ENCODE measurements around the gene GPR39.

The GPR39 gene

DNA sequence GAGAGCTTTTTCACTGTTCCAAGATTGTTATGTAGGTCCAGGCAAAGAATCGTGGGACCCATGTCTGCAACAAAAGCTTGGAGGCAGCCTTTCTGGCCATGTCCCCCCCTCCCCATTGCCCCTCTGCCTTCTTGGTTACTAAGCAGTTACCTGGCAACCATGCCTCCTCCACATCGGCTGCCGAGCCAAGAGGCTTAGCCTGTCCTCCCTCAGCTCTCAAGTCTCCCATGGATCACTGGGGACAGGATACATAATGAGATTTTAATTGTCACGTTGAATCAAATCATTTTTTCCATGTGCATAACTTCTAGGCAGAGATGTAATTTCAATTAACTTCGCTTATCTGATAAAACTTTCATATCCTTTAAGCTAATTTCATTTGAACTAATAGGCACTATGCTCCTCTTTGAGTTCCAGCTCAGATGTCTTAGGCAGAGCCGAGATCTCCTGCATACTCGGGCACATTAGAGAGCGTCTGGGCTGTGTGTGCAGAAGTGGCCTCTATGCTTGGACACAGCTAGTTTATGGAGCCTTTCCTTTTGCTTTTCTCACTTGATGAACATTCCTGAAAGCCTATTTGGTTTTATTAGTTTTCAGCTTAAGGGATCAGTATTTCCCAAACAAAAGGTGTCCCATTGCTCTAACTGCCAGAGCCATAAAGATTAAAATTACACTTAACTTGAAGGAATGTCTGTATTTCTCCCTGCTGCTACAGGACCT lies 172.7 kb downstream of the GPR39 start:
- H3K4me3 ChIP-seq (ENCODE audit: low read depth, low read length), result no peak overlapping the region
- no peak for DNase-seq (ENCODE audit: low read depth, low spot score)
- TF ChIP-seq, protein P1, sequence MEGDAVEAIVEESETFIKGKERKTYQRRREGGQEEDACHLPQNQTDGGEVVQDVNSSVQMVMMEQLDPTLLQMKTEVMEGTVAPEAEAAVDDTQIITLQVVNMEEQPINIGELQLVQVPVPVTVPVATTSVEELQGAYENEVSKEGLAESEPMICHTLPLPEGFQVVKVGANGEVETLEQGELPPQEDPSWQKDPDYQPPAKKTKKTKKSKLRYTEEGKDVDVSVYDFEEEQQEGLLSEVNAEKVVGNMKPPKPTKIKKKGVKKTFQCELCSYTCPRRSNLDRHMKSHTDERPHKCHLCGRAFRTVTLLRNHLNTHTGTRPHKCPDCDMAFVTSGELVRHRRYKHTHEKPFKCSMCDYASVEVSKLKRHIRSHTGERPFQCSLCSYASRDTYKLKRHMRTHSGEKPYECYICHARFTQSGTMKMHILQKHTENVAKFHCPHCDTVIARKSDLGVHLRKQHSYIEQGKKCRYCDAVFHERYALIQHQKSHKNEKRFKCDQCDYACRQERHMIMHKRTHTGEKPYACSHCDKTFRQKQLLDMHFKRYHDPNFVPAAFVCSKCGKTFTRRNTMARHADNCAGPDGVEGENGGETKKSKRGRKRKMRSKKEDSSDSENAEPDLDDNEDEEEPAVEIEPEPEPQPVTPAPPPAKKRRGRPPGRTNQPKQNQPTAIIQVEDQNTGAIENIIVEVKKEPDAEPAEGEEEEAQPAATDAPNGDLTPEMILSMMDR (IDR thresholded peaks at IDR 0.05; ENCODE audit: insufficient read depth, low read length, missing control alignments), result no peak
- ChIA-PET POLR2A (no interaction called here), CTCF (interaction anchor here (1.0 kb wide), 1 partner anchor 31 kb away, joined by 3 read pairs; no protein-coding TSS in a partner anchor)

DNA sequence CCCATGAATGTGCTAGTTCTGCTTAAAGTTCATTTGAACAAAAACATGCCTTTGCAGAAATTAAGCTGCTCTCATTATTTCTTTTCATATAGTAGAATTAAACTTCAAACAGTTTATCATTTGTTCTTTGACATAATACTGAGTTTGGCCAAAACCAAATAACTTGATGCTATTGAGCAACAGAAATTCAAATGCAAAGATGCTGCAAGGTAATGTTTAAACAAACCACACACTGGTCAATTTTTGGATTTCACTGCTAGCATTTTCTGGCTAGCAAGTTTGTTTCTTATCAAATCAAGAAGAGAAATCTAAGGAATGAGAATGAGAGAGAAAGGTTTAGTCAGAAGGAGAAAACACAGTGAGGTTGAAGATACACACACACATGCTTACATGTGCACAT lies 173.4 kb downstream of the GPR39 start:
- ChIA-PET POLR2A (no interaction called here), CTCF (no interaction called here)
- TF ChIP-seq, protein P1 (IDR thresholded peaks at IDR 0.05; ENCODE audit: insufficient read depth, low read length, missing control alignments), result no peak
- H3K4me3 ChIP-seq (ENCODE audit: low read depth, low read length), result no peak overlapping the region
- no peak for DNase-seq (ENCODE audit: low read depth, low spot score)

DNA sequence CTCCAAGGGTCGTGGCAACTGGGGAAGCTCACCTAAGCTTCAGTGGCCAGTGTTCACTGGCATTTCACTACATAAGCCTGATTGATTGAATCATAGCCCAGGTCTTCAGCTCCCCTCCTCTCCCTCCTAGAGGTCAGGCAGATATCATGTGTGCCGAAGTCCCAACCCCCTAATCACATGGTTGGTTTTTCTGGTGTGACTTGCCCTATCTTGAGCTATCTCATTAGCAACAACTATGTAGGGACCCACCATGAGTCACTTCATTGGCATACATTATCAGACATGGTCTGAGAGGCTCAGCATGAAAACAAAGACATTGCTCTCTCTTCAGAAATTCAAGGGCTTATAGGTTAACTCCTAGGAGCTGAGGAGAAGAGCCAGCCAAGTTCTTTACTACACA lies 176.6 kb downstream of the GPR39 start:
- H3K4me3 ChIP-seq (ENCODE audit: low read depth, low read length), result no peak overlapping the region
- DNase-seq (ENCODE audit: low read depth, low spot score), result peak; percentile 4
- CTCF ChIA-PET, result interaction anchor here (1.1 kb wide), 1 partner anchor 11 kb away, joined by 3 read pairs; no protein-coding TSS in a partner anchor
- POLR2A ChIA-PET, result no interaction called here
- TF ChIP-seq, protein P1 (IDR thresholded peaks at IDR 0.05; ENCODE audit: insufficient read depth, low read length, missing control alignments), result no peak

DNA sequence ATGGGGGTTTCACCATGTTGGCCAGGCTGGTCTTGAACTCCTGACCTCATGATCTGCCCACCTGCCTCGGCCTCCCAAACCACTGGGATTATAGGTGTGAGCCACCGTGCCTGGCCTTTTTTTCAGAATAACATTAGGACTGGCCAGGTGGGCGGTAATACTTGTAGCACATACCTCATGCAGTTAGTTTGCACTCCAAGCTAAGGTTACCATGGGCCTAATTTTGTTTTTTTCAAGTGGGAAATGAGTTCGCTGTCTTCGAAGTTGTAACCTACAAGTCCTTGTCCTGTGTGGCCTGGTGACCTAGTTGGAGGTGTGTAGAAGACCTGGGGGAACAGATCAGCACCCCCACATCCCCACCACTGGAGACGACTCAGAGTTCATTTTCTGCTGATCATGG lies 178.6 kb downstream of the GPR39 start:
- no peak overlapping the region for H3K4me3 ChIP-seq (ENCODE audit: low read depth, low read length)
- TF ChIP-seq, protein P1 (IDR thresholded peaks at IDR 0.05; ENCODE audit: insufficient read depth, low read length, missing control alignments), result no peak
- ChIA-PET CTCF (interaction anchor here (1.2 kb wide), 1 partner anchor 13 kb away, joined by 4 read pairs; no protein-coding TSS in a partner anchor), POLR2A (no interaction called here)
- no peak for DNase-seq (ENCODE audit: low read depth, low spot score)

DNA sequence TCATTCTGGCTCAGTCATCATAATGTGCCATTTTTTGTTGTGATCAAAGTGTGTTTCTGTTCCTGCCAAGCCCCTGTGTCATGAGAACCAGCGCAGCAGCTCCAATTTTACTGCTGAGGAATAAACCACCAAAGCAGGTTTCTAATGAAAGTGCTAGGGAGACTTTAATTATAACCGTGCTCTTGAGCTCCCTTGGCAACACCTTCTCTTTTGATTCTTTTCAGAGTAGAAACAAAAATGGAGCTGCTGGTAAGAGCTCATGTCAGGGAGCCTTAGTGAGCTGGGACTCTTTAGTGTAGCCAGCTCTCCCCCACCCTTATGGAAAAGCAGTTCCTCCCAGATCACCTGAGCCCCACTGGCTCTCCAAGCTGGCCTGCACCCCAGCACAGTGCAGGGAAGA lies 179.1 kb downstream of the GPR39 start:
- DNase-seq (ENCODE audit: low read depth, low spot score), result no peak
- TF ChIP-seq, protein P1 (IDR thresholded peaks at IDR 0.05; ENCODE audit: insufficient read depth, low read length, missing control alignments), result no peak
- POLR2A ChIA-PET, result no interaction called here
- CTCF ChIA-PET, result interaction anchor here (0.7 to 1.2 kb wide), 2 partner anchors 14 to 49 kb away, joined by 3 to 4 read pairs; no protein-coding TSS in a partner anchor
- no peak overlapping the region for H3K4me3 ChIP-seq (ENCODE audit: low read depth, low read length)

DNA sequence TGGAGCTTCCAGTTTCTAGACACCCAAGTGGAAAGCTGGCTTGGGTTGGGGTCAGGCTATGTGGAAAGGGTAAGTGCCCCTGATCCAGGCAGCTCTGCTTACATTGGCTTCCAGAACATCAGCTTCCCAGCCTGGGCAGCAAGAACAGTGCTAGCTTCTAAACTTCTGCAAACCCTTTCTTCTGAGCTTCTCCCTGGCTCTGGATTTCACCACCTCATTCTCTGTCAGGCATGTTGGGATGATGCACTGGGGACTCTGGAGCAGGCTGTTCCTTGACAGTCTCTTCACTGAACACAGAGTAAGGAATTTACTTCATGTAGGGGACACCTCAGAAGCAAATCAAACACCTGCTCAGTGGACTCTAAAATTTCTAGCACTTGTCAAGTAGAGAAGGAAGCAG lies 180.6 kb downstream of the GPR39 start:
- TF ChIP-seq, protein P1 (IDR thresholded peaks at IDR 0.05; ENCODE audit: insufficient read depth, low read length, missing control alignments), result no peak
- POLR2A ChIA-PET, result no interaction called here

More for the DNA sequence above, 180.6 kb downstream of the GPR39 start:
- DNase-seq (ENCODE audit: low read depth, low spot score), result no peak
- no peak overlapping the region for H3K4me3 ChIP-seq (ENCODE audit: low read depth, low read length)
- CTCF ChIA-PET, result no interaction called here
